H1 (cell line): Measurements from ENCODE around the gene RPUSD4. TPM values are rescaled to one million over a fixed set of nuclear protein-coding genes. Genes with fewer than 3 reads are reported as not detected.

Experiments
- CTCF ChIA-PET: fragments of 300-600 bp; sonication (Branson Sonifier 250); formaldehyde crosslinking; loops from one replicate; lab custom pipeline; 2021; ENCODE audit not compliant: partially characterized antibody; lab: Charles Lee
- POLR2A ChIA-PET: fragments of 300-600 bp; sonication (Branson Sonifier 250); formaldehyde crosslinking; loops from one replicate; lab custom pipeline; 2021; ENCODE audit warnings: inconsistent platforms; ENCODE audit not compliant: partially characterized antibody; lab: Charles Lee
- DNase-seq, 2 experiments: peaks; one replicate each; pipeline versions ENCODE4 v3.0.0 to v3.0.0-alpha.2; 2010 to 2022; ENCODE audit warnings: low spot score in 2 of 2, low read depth in 1 of 2, mixed read lengths in 1 of 2
- FAIRE-seq: peaks from 2 replicates; lab custom pipeline; 2011; peaks lifted over from hg19 to GRCh38; lab: Jason Lieb, UNC
- H2AFZ ChIP-seq: 2 replicates; pipeline ENCODE4 v1.8.1; 2012; ENCODE audit warnings: low read length, inconsistent platforms
- H2AK5ac ChIP-seq: 2 replicates; pipeline ENCODE4 v1.6.1; 2013; ENCODE audit warnings: low read depth, low read length
- H2BK120ac ChIP-seq: replicated peaks from 2 replicates; pipeline ENCODE3; 2013; ENCODE audit warnings: low read depth, low read length, inconsistent platforms
- H2BK12ac ChIP-seq: 2 replicates; pipeline ENCODE4 v1.6.1; 2013; ENCODE audit warnings: low read depth, low read length
- H2BK15ac ChIP-seq: 2 replicates; pipeline ENCODE4 v1.6.1; 2013; ENCODE audit warnings: low read length
- H2BK20ac ChIP-seq: 2 replicates; pipeline ENCODE4 v1.6.1; 2013; ENCODE audit warnings: low read length
- H2BK5ac ChIP-seq: 2 replicates; pipeline ENCODE4 v1.6.1; 2013; ENCODE audit warnings: low read depth, low read length
- H3K14ac ChIP-seq: 2 replicates; pipeline ENCODE4 v1.6.1; 2013; ENCODE audit warnings: inconsistent platforms; ENCODE audit not compliant: insufficient read length
- H3K18ac ChIP-seq: 2 replicates; pipeline ENCODE4 v1.6.1; 2013; ENCODE audit warnings: low read length; ENCODE audit errors: extremely low read depth
- H3K23ac ChIP-seq: 2 replicates; pipeline ENCODE4 v1.6.1; 2013; ENCODE audit warnings: inconsistent platforms; ENCODE audit not compliant: insufficient read length
- H3K23me2 ChIP-seq: 2 replicates; pipeline ENCODE4 v1.6.1; 2013; ENCODE audit warnings: low read depth, low read length
- H3K27ac ChIP-seq: 2 replicates; pipeline ENCODE4 v1.6.1; 2011; ENCODE audit warnings: low read depth, low read length, inconsistent platforms
- H3K27me3 ChIP-seq, 4 experiments: replicated peaks in 1 of 4; 1 replicate in 1 of 4; 2 replicates in 3 of 4; pipeline versions ENCODE4 v1.6.1 to v1.8.1; 2011 to 2013; ENCODE audit warnings: low read length in 3 of 4, mild to moderate bottlenecking in 3 of 4, inconsistent platforms in 2 of 4, mixed read lengths in 2 of 4, moderate library complexity in 1 of 4; ENCODE audit not compliant: control insufficient read depth in 3 of 4, insufficient read depth in 3 of 4; ENCODE audit errors: extremely low read depth in 1 of 4
- H3K36me3 ChIP-seq, 4 experiments: 2 replicates each; pipeline versions ENCODE4 v1.6.1 to v1.8.1; 2011 to 2013; ENCODE audit warnings: mild to moderate bottlenecking in 4 of 4, low read length in 3 of 4, moderate library complexity in 2 of 4, control low read depth in 1 of 4, inconsistent platforms in 1 of 4; ENCODE audit not compliant: insufficient read depth in 4 of 4, control insufficient read depth in 2 of 4
- H3K4ac ChIP-seq: replicated peaks from 2 replicates; pipeline ENCODE3; 2013; ENCODE audit warnings: low read length, low read depth, mixed read lengths, inconsistent platforms; ENCODE audit not compliant: insufficient read length
- H3K4me1 ChIP-seq, 4 experiments: replicated peaks in 1 of 4; 1 replicate in 1 of 4; 2 replicates in 3 of 4; pipeline versions ENCODE4 v1.6.1 to v1.8.1; 2011 to 2013; ENCODE audit warnings: low read length in 3 of 4, inconsistent platforms in 2 of 4, mixed read lengths in 1 of 4; ENCODE audit not compliant: insufficient read depth in 4 of 4, control insufficient read depth in 3 of 4
- H3K4me2 ChIP-seq, 2 experiments: 2 replicates each; pipeline versions ENCODE4 v1.6.1 to v1.8.1; 2011 to 2013; ENCODE audit warnings: low read depth in 2 of 2, low read length in 2 of 2, control low read depth in 1 of 2, inconsistent platforms in 1 of 2, mild to moderate bottlenecking in 1 of 2; ENCODE audit not compliant: insufficient read depth in 1 of 2
- H3K4me3 ChIP-seq, 4 experiments: fragments of 200-600, 300-600 bp in 1 of 4; sonication (generic), shearing (Covaris generic), sonication (Bioruptor Twin) in 1 of 4; 2 replicates each; pipeline versions ENCODE4 v1.5.1 to v1.8.1; 2011 to 2016; ENCODE audit warnings: low read length in 4 of 4, low read depth in 3 of 4, control low read depth in 2 of 4, inconsistent platforms in 2 of 4, mild to moderate bottlenecking in 2 of 4, mixed read lengths in 1 of 4, moderate library complexity in 1 of 4; ENCODE audit not compliant: insufficient read depth in 2 of 4; ENCODE audit errors: extremely low read depth in 1 of 4
- H3K56ac ChIP-seq: replicated peaks from 2 replicates; pipeline ENCODE3; 2013; ENCODE audit warnings: low read depth, mild to moderate bottlenecking, mixed read lengths, low read length, inconsistent platforms; ENCODE audit not compliant: insufficient read length
- H3K79me1 ChIP-seq: 2 replicates; pipeline ENCODE4 v1.6.1; 2013; ENCODE audit warnings: low read depth, low read length, control low read depth
- H3K79me2 ChIP-seq, 2 experiments: 2 replicates each; pipeline versions ENCODE4 v1.6.1 to v1.8.1; 2012 to 2013; ENCODE audit warnings: low read length in 2 of 2, mild to moderate bottlenecking in 2 of 2, inconsistent platforms in 1 of 2; ENCODE audit not compliant: insufficient read depth in 2 of 2, control insufficient read depth in 1 of 2
- H3K9ac ChIP-seq, 4 experiments: replicated peaks in 1 of 4; 1 replicate in 1 of 4; 2 replicates in 3 of 4; pipeline versions ENCODE4 v1.6.1 to v1.8.1; 2011 to 2013; ENCODE audit warnings: low read depth in 3 of 4, low read length in 3 of 4, control low read depth in 2 of 4, mild to moderate bottlenecking in 2 of 4, moderate library complexity in 2 of 4, inconsistent platforms in 1 of 4; ENCODE audit errors: extremely low read depth in 1 of 4
- H3K9me3 ChIP-seq, 2 experiments: 2 replicates each; pipeline versions ENCODE4 v1.6.1 to v1.8.1; 2012 to 2013; ENCODE audit warnings: mild to moderate bottlenecking in 2 of 2, moderate library complexity in 2 of 2, control low read depth in 1 of 2, inconsistent platforms in 1 of 2, low read depth in 1 of 2, low read length in 1 of 2, mixed read lengths in 1 of 2; ENCODE audit not compliant: insufficient read depth in 2 of 2
- H4K20me1 ChIP-seq, 2 experiments: replicated peaks in 1 of 2; 2 replicates each; pipeline versions ENCODE3 to v1.8.1; 2011 to 2013; ENCODE audit warnings: inconsistent platforms in 2 of 2, low read length in 2 of 2, mild to moderate bottlenecking in 1 of 2; ENCODE audit not compliant: insufficient read depth in 2 of 2, control insufficient read depth in 1 of 2
- H4K5ac ChIP-seq: 2 replicates; pipeline ENCODE4 v1.6.1; 2013; ENCODE audit warnings: low read length, low read depth, mixed read lengths, inconsistent platforms; ENCODE audit not compliant: insufficient read length
- H4K8ac ChIP-seq: 2 replicates; pipeline ENCODE4 v1.8.0; 2013; ENCODE audit warnings: mild to moderate bottlenecking, moderate library complexity, low read length, inconsistent platforms; ENCODE audit not compliant: insufficient read depth; ENCODE audit errors: extremely low read depth
- H4K91ac ChIP-seq: replicated peaks from 2 replicates; pipeline ENCODE3; 2013; ENCODE audit warnings: low read length, mixed read lengths, inconsistent platforms; ENCODE audit not compliant: insufficient read length
- YY1 ChIP-seq: IDR thresholded peaks from 2 replicates; pipeline ENCODE4 v1.6.1; 2011; ENCODE audit warnings: low read depth, mild to moderate bottlenecking, low read length
- WGBS, 2 experiments: shearing (Covaris generic) in 1 of 2; methylation state at CpG; one replicate each; pipeline versions ENCODE4 v1.1.6 to v1.1.7; 2013 to 2015; ENCODE audit warnings: low lambda C conversion rate in 2 of 2, mixed read lengths in 2 of 2, inconsistent platforms in 1 of 2, low coverage in 1 of 2, missing lambda C conversion rate in 1 of 2; ENCODE audit not compliant: insufficient replicate concordance in 2 of 2, insufficient coverage in 1 of 2, insufficient read length in 1 of 2; ENCODE audit errors: extremely low coverage in 1 of 2, missing lambda C conversion rate in 1 of 2; 5-methylcytosine and 5-hydroxymethylcytosine counted together
- polyA plus RNA-seq, 7 experiments: library from polyadenylated mRNA; depleted of rRNA in 3 of 7; stranded (reverse) in 5 of 7; unstranded in 2 of 7; fragments of >200 nt in 5 of 7; fragments of 200-250 nt in 2 of 7; gene quantifications; 1 replicate in 5 of 7; 2 replicates in 1 of 7; 4 replicates in 1 of 7; pipeline versions ENCODE4 v1.2.1 to v1.2.3, GENCODE V29; 2011 to 2013; ENCODE audit warnings: missing spikeins in 2 of 7, mixed read lengths in 2 of 7
- total RNA-seq: library from RNA; stranded (reverse); fragmentation: NEBNext Ultra II Directional; extraction: Animal tissue kit (Norgen Biotek cat#: 25700); gene quantifications from 2 replicates; pipeline ENCODE4 v1.2.1, GENCODE V29; 2021

RPUSD4 gene
- total and polyA plus RNA-seq, 2 of the 8 experiments (the other 6 are each of a cell fraction or from before 2014, with no cell fraction given): 36.1 to 50.7 TPM

DNA sequence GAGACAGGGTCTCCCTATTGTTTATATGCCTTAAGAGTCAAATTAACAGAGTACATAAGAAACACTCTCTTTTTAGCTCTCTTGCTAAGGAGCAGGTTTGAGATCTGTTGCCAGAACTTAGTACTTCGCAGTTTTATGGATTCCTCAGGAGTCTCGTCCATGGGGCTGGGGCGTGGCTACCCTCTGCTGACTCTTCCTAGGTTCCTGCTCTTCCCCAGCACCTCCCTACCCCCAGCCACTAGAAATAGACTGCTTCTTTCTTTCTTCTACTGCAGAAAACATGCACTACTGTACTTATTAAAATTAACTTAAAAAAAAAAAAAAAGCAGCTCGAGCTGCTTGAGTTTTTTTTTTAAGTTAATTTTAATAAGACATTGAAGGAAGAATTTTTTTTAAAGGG, 8.1 kb upstream of the RPUSD4 start:
- DNase-seq (no peak), FAIRE-seq (no peak)
- Histone ChIP-seq H2AK5ac (no peak overlapping the region), H3K23ac (no peak overlapping the region), H3K23me2 (no peaks in the 10 kb centered on the region), H2AFZ (no peak overlapping the region), H3K18ac (no peak overlapping the region), H2BK12ac (no peak overlapping the region), H4K91ac (no peak overlapping the region), H3K14ac (no peak overlapping the region), H4K20me1 (peaks cover 4% of the 10 kb centered on the region in 2 experiments), H3K4me3 (no peak overlapping the region), H2BK120ac (no peak overlapping the region), H2BK15ac (no peak overlapping the region), H3K36me3 (no peaks in the 10 kb centered on the region), H3K27me3 (no peaks in the 10 kb centered on the region), H3K4me1 (no peaks in the 10 kb centered on the region), H3K9me3 (no peaks in the 10 kb centered on the region), H3K56ac (no peak overlapping the region), H2BK5ac (no peak overlapping the region), H4K5ac (no peak overlapping the region), H4K8ac (no peak overlapping the region), H3K79me1 (peaks cover 14% of the 10 kb centered on the region), H3K9ac (no peak overlapping the region), H3K27ac (no peak overlapping the region), H3K4me2 (no peak overlapping the region), H3K4ac (no peak overlapping the region), H2BK20ac (no peak overlapping the region), H3K79me2 (peaks cover 12 to 96% of the 10 kb centered on the region in 2 experiments)
- POLR2A ChIA-PET: interaction anchor here (0.6 to 1.7 kb wide), 5 partner anchors 8 to 139 kb away, joined by 3 to 5 read pairs (median 4); partner anchors contain the start of genes FAM118B and RPUSD4
- CTCF ChIA-PET: interaction anchor here (0.6 to 0.7 kb wide), 2 partner anchors 15 to 108 kb away, joined by 3 to 5 read pairs; no protein-coding TSS in a partner anchor
- TF ChIP-seq YY1: no peak
- WGBS, 2 experiments: 77% methylated on average over 4 of the region's 4 CpGs; no CpG with 5 or more reads in 1 of the 2 experiments
